Amygdala (tissue), 56 donors: ENCODE results near the gene TRAK1.

ENCODE experiments used
- DNase-seq, 56 donors: peaks; one replicate each; lab custom pipeline; 2025; lab: John Stamatoyannopoulos, UW

The TRAK1 gene

DNA sequence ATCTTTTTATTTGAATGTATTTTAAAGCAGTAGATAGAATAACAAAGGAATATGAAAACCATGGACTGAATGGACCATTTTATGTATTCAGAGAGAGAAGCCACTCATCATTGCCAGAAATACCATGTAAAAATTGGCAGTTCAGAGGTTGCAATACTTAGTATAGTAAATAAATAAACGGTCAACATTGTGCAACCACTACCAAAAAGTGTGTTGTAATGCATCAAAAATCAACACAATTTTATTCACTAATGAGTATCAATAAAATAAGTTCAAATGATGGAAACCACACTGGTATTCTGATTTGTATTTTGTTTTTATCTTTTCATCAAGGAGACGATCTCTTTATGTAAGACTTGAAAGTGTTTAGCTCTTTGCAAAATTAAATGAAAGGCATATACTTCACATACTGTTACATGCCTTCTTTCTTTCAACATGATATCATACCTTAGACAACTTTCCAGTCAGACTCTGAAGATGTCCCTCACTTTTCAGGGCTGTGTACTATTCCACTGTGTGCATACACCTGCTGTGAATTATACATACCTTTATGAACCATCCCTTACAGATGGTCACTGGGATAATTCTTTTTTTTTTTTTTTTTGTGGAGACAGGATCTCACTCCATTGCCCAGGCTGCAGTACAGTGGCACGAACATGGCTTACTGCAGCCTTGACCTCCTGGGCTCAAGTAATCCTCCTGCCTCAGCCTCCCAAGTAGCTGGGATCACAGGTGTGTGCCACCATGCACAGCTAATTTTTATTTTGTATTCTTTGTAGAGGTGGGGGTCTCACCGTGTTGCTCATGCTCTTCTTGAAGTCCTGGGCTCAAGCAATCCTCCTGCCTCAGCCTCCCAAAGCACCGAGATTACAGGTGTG, 134.6 kb downstream of the TRAK1 start:
- DNase-seq = no peak

DNA sequence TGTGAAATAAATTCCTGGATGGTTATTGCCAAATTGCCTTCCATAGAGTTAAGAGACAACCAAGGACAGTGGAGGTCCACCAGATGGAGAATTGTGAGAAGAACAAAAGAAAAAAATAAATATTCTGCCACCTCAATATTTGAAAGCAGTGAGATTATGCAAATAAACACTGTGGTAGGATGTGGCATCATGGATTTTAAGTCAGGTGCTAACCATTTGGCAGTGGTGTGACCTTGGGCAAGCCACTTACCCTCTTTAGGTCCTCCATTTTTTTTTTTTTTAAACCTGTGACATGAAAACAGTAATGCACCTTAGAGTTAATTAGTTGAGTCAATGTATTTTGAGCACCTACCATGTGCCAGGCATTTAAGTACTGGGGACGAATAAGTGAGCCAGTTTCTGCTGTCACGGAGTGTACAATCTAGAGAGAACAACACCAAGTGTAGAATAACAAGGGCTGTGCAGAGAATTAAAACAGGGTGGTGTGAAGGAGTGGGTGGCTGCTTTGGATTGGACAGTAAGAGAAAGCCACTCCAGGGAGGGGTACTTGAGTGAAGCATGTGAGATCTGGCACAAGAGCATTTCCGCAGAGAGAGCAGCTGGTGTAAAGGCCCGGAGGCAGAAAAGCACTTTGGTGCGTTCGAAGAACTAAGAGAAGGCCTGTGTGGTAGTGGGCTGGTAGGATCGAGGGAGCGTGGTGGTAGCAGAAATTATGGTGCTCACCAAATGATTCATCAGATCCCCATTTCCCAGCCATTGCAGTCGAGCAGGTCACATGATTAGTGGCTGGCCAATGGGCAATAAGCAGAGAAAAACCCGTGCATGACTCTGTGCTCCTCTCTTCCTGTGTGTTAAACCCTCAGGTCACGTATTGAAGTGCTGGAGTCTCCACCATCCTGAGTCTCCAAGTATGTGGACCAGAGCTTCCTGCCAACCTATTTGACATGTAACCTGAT, 135.6 kb downstream of the TRAK1 start:
- peak in 5 of 56 donors; percentile 13 to 36 (median 19) for DNase-seq

DNA sequence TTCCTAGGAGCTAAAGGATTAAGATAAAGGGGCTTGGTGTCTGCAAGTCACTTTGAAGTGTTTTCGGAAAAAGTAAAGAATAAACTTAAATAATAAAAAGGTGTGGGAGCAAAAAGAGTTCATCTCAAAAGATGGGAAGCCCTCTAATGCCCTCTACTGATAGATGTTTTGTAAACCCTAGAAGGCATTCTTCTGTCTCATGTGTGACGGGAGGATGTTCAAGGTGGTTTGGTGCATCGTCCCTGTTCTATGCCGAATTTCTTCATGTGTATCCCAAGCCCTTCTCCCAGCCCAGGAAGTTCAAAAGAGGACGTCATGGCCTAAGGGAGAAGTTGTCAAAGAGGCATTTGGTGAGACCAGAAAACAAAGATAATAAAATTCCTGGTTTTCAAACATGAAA, 137.6 kb downstream of the TRAK1 start:
- no peak for DNase-seq

DNA sequence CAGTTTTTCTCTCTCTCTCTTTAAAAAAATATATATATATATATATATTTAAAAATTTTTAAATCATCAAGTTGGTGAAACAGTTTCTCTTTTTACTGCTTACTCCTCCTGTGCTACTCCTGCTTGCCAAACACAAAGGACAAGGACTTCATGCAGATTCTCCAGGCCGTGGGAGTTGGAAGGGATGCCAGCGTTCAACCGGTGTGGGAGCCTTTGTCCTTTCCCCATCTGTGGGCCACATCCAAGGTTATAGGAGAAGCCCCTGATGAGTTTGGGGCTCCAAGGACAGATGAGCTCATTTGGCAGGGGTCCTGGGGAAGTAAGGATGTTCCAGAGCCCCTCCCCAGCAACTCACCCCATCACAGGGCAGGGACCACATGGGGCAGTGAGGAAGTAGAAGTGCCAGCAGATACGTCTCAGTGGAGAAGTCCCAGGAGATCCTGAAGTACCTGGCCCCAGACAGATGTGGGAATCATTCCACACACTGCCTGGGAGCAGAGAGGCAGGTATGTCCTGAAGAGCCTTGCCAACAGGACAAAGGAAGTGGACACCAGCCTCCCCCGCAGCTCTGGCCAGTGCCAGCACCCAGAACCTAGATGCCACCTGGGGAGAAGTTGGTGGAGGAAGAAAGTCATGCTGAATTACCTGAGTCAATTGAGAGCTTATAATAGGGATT, 138.2 kb downstream of the TRAK1 start:
- DNase-seq = no peak

DNA sequence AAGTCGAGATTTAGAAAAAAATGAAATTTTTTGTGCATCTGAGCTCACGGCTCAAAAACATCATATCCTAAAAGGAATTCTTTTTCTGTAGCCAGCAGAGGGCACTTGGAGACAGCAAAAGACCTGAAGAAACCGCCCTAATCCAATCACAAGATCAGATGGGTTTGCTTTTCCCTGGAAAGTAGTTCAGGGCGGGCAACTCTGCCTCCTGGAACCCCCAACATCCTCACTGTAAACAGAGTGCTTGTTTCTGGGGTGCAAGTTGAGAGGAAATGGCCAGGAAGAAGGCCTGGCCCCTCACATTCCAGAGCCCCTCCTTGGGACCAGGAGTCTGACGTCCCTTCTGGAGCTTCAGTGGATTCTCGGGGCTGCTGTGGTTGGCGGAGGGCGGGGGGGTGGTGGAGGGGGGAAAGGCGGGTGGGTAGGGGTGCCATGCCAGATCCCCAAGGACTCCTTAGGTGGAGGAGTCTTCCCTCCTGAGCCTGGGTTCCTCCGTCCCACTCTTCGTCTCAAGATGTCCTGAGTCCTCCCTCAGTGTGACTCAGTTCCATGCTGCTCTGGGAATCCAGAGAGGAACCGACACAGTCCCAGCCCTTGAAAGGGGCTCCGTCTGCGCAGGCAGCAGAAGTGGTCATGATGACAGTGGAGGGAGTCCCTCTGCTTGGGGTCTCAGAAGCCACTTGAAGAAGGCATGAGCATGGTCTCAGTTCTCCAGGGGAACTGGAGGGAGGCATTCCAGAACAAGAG, 139.0 kb downstream of the TRAK1 start:
- peak in 9 of 56 donors; percentile 6 to 39 (median 16) for DNase-seq

DNA sequence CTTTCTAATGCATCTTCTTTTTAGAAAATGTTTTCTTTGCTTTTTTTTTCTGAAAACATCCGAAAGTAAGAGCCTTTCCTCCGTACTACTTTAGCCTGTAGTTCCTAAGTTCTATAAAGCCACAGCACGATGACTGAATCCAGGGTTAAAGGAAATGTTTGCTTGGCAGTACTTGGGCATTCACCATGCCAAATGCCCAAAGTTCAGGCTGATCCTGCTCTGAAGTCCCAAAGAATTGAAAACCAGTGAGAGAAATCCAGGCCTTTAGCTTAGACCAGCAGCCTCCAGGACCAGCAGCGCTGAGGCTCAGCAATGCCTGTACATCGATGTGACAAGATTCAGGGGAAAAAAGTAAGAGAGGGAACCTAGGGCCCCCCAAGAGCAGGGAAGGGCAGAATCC, 139.7 kb downstream of the TRAK1 start:
- no peak for DNase-seq

DNA sequence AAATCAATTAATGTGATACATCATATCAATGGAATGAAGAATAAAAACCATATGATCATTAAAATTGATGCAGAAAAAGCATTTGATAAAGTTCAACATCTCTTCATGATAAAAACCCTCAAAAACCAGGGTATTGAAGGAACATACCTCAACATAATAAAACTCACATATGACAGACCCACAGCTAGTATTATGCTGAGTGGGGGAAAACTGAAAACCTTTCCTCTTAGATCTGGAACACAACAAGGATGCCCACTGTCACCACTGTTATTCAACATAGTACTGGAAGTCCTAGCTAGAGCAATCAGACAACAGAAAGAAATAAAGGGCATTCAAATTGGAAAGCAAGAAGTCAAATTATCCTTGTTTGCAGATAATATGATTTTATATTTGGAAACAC, 144.4 kb downstream of the TRAK1 start:
- DNase-seq = no peak

DNA sequence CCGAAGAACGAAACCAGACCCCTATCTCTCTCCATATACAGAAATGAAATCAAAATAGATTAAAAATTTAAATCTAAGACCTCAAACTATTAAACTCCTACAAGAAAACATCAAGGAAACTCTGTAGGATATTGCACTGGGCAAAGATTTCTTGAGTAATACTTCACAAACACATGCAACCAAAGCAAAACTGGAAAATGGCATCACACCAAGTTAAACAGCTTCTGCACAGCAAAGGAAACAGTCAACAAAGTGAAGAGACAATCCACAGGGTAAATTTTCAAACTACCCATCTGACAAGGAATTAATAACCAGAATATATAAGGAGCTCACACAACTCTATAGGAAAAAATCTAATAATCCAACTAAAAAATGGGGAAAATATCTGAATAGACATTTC, 145.5 kb downstream of the TRAK1 start:
- DNase-seq = no peak

DNA sequence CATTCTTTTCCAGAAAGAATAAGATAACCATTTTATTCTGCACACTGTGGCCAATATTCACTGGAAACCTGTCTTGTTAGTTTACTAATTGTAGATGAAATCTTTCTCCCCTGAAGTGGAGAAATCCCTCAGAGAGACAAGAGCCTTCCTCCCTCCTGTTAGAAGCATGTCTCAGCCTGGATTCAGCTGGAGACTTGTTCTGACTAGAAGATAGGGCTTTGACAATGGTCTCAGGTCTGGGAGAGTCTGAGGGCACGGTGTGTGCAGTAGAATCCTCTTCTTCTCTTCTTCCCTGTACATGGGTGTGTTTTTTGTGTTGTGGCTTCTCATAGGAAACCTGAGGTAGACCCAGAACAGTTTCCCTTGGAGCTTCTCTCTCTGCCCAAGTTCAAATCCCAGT, 154.9 kb downstream of the TRAK1 start:
- no peak for DNase-seq

DNA sequence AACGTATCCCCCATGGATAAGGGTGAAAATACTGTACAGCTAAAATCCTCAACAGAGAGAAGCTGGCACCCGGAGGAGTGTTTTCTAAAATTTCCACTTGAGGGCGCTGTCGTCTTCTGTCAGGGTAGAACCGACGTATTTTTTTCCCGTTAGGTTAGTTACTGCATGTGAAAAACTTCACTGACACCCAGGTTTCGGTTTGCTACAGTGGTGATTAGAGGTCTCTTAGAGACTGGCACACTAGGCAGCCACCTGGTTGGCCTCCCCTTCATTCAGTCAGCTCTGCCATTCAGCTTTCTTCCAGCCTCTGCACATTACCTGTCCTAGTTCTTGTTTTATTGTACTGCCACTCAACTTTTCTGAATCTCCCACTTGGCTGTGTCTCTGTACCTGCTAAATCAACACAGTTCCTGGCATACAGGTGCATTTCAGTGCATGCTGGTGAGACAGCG, 156.4 kb downstream of the TRAK1 start:
- peak in 32 of 56 donors; percentile 11 to 75 (median 35) for DNase-seq

DNA sequence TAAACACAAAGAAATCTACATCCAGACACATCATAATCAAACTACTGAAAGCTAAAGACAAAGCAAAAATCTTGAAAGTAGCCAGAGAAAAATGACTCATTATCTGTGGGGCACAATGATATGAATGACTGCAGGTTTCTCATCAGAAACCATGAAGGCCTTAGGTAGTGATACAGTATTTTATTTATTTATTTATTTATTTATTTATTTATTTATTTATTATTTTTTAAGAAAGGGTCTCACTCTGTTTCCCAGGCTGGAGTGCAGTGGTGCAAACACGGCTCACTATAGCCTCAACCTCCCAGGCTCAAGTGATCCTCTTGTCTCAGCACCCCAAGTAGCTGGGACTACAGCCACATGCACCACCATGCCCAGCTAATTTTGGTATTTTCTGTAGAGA, 159.6 kb downstream of the TRAK1 start:
- DNase-seq = no peak

DNA sequence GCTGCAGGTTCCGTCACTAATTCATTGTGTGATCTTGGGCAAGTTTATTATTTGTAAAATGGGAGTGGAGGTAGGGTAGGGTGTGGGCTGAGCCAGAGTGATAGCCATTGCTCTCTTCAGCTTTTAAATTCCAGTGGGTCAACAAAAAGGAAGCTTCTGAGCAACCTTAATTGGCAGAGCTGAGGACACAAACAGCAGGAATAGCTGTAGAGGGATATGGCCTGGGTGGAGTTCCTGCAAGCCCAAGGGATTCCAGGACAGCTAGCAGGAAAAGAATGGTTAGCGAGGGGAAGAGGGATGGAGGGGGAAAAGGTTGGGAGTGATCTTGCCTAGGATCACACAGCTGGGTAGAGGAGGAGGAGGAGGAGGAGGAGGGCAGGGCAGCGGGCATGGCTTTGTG, 163.4 kb downstream of the TRAK1 start:
- DNase-seq = no peak

DNA sequence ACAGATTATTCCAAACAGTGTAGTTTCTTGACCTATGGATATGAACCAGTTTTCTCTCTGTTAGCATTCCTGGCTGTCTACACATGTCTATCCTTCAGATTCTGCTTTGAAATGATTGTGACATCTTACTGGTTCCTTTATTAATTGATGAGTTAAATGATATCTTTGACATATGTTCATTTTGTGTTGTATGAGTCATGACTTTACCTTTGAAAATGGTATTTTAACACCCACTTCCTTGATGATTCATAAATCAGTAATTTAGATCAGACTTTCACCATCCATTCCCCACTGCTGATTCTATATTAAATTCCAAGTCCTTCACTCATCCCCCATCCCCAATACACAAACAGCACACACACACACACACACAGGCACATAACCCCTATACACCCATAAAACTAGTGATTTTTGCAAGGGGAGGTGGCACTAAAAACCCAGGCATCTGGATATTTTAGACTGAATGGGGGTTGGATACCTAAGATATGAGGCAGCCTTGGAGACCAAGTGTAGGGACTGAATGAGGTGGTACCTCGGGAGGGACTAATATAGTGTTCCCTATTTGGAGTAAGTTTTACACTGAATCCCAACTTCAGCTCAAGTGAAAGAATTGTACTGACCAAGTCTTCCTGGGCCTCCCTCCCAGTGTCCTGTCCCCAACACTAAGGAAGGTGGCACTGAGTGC, 165.1 kb downstream of the TRAK1 start:
- DNase-seq = no peak

DNA sequence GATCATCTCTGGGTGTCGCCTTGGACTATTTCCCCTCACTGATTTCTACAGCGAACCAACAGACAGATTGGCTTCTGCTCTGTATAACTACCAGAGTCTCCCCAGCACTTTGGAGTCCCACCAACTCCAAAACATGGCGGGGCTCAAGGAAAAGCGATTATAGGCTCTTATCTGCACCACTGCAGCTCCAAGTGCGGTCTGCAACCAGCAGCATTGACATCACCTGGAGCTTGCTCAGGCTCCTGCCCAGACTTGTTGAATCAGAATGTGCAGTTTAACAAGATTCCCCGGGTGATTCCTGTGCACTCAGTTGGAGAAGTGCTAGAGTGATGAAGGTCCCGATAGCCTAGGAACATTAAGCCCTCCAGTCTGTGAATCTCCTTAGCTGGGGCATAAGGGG, 165.8 kb downstream of the TRAK1 start:
- DNase-seq = no peak

DNA sequence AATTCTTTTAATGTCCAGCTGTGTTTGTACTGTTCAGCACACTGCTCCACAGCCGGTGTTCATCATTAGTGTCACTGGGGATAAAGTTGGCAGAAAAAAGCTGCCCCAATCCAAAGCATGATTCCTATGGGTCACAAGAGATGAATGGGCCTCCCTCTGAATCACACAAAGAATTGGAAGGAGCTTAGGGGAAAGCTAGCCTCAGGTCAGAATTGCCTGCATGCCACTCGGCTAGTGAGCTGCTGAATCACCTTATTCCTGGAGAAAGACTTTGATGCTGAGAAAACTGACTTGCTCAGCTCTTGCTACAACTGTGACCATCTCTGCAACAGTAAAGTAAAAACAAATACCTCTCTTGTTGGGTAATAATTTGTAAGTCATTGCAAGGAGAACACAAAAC, 171.4 kb downstream of the TRAK1 start:
- DNase-seq = no peak

DNA sequence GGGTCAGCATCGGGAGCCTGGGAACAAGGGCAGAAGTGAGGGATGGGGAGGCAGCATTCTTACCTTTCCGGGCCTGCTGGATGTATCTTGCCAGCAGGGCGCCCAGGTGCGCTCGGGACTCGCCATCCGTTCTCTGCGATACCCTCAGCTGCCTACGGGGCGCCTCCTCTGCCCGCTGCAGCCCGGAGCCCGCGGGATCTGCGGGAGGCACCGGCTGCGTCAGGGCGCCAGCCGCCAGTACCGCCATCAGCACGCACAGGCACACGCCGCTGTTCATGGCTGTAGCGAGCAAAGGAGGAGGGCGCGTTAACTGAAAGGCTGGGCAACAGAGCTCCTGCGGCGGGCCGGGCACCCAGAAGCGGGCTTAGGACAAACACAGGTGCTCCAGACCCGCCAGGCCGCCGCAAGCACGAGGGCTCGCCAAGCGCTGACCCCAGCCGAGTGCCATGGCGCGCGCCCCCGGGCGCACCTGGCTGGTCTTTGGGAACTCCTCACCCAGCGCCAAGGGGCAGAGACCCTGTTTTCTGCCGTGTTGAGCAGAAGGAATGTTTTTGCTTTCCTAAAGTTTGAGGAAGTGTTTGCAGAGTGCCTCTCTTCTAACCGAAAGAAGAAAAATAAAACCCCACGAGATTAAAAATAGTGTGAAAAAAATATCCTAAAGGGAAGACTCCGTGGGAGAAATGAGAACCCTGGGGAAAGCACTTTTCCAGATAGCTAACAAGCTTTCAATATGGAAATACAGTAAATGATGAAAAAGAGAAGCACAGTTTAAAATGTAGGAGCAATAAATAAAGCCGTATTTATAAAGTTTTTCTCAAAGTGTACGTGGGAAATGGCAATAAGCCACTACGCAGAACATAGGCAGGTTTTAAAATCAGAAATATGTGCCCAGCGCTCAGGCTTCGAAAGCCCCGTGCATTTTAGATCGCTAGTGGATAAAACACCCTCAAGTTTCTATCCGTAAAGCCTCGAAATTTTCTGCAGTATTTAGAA, 172.5 kb downstream of the TRAK1 start:
- DNase-seq = peak in 2 of 56 donors; percentile 20 to 21

DNA sequence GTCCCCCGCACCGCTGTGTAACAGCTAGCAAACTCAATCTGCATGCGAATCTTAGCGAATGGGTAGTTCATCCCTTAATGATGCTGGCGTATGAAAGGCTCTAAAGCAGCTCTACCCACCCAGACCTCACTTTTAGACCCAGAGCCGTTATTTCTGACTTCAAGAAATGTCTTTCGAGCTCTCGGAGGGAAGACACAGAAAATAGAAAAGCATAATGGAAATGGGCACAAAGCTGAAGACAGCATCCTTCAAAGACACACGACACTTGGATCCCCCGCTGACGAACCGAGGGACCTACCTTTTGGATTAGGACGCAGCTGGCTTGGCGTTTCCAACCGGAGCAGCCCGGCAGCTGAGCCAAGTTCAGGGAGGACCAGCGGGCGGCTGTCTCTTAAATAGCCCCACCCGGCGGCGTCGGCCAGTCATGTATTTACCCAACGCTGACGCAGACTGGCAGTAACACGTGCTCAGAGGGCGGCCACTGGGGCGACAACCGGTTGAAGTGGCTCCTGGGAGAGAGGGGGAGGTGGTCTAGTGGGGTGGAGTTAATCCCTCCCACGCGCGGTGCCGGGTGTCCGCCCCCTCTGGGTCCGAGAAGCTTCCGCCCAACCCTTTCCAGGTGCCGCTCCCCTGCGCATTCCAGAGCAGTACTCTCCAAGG, 173.4 kb downstream of the TRAK1 start:
- DNase-seq = peak in 44 of 56 donors; percentile 4 to 84 (median 61)
